Medulla oblongata (tissue), 1 donor: ENCODE results near the gene PAFAH1B1.

Experiments used
- DNase-seq: peaks from one replicate; pipeline ENCODE4 v3.0.0-alpha.2; 2015; ENCODE audit errors: extremely low spot score

PAFAH1B1 gene

DNA sequence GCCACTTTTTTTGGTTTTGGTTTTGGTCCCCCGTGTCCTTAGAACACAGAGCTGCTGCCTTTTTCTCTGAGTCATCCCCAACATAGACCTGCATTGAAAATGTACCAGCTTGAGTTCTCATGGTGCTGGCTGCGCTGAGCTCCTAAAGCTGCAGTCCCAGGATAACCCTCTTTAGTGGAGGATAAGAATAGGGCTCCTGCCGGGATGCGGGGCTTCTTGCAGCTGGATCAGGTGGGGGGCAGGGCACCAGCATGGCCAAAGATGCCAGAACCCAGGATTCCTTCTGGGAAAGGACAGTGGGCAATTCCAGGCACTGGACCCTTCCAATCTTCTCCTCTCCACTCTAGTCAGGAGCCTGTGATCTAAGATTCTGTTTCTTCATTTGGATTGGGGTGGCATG lies 126.4 kb downstream of the PAFAH1B1 start:
- no peak for DNase-seq

DNA sequence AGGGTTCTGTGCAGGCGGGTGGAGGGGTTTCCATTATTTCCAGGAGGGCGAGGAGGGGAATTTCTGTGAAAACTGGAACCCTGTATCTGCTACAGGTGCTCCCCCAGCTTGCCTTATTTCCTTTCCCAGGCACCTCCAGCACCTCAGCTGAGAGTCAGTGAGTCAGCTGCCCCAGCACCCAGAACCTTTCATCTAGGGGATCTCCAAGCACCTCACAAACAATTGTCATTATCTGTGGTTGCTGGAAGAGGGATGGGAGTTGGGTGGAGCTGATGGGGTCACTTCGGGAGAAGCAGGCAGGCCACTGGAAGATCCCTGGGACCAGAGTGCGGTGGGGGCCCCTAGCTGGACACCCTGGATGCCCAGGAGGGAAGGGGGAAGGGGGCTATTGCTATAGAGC lies 128.1 kb downstream of the PAFAH1B1 start:
- no peak for DNase-seq

DNA sequence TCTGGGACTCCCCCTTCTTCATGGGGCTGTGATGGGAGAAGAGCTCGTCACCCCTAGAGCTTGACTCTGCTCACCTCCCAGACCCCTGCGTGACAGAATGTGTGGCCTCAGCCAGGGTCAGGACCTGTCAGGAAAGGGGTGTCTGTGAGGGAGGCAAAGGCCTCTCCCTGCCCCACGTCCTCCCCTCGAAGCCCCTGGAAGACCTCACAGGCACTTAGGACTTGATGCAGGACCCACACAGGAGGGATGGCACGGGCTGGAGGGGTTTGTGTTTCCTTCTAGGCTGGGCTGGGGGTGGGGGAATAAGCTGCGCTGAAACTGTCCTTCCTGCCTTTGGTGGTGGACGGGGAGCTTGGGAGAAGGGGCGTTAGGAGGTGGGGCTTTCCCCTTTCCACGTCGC lies 129.2 kb downstream of the PAFAH1B1 start:
- DNase-seq: no peak

DNA sequence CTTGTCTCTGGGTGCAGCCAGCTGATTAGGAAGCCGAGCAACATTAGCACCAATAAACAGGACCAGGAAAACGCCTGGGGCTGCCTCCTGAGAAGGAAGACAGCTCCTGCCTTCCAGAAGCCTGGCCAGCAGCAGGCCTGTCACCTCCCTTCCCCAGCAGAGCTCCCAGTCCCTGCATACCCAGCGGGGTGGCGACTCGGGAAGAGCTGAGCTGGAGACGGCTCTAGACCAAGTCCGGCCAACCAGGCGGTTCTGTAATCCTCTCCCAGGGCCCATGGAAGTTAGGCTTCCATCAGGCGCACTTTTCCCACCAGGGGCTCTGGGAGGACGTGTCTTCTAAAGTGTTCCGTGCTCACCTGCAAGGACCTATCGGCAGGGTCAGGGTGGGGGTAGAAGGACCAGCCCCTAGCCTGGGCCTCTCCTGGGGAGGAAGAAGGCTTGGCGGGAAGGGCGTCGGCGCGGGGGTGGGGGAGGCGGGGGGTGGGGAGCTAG lies 130.1 kb downstream of the PAFAH1B1 start:
- no peak for DNase-seq

DNA sequence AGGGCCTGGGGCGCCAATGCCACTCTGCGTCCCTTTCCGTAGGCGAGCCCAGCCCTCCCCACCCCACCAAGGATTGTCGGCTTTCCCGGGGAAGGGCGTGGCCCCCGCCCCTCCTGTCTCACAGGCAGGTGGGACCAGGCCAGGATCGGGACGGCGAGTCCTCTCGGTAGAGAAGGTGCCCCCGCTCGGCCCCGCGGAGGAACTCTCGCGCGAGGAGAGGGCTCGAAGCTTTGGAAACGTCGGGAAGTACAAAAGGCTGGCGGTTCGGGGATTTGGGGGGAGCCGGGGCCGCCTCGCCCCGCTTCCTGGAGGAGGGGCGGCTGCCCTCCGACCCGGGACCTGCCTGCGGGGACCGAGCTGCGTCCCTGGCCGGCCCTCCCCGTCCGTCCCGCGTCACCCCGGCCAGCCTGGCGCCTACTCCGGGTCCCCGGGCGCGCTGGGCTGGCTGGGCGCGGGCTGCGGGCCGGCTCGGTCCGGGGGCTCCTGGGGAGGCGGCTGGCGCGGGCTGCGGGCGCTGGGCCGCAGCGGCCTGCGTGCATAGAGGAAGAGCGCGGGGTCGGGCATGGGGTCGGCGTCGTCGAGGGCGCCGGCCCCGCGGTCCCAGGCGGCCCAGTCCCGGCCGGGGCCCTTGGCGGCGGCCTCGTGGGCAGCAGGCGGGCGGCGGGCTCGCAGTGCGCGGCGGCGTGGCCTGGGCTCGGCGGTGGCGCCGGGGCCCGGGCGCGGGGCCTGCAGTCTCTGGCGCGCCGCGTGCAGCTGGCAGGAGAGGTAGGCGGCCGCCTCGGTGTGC lies 130.7 kb downstream of the PAFAH1B1 start:
- DNase-seq: no peak

DNA sequence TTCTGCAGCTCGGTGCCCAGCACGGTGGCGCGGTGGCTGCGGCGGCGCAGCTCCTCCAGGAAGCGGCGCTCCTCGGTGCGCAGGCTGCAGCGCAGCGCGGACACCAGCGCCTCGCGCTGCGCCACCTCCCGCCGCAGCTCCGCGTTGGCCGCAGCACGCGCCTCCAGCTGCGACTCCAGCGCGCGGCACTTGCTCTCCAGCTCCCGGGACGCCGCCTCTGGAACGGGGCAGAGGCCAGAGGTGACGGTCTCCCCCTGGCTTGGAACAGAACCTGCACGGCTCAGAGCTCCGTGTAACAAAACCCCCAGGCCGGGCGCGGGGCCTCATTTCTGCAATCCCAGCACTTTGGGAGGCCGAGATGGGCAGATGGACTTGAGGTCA lies 131.3 kb downstream of the PAFAH1B1 start:
- no peak for DNase-seq

DNA sequence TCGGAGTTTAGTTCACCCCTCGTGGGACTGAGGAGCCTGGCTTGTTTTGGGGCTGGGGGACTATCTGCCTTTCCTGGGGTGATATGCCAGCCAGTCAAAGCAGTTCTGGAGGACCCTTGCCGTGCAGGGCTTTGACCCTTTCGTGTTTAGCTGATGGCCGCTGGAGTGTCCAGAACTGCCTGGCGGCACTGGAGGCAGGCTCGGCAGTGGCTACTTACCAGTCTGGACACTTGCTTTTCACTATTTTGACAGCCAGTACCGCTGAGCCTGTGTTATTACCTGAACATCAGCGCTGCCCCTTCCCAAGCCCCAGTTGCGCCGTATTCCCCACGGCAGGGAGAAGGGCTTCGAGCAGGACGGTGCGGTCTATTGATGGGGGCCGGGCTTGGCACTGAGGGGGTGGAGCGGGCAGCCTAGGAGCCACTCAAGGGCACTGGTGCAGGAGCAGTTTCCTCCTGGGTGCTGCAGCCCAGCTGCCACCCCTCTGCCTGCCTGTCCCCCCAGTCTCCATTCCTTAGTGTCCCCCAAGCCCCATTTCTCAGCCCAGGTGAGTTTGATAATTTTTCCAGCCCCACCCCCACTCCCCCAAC lies 137.4 kb downstream of the PAFAH1B1 start:
- DNase-seq: no peak

DNA sequence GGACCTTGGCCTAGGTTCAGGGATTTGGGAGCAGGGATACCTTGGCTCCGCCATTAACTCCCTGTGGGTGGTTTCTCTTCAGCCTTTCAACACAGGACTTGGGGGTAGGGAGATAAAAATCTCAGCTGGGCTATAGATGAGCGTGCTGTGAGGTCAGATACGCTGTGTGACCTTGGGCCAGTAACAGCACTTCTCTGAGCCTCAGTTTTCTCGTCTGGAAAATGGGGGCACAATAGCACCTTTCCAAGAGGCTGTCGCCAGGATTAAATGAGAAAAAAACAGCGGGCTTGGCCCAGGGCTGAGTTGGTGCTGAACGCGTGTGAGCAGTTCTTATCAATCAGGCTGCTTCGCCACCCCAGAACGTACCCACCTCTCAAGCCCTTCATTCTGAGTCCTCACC lies 138.4 kb downstream of the PAFAH1B1 start:
- DNase-seq: no peak

DNA sequence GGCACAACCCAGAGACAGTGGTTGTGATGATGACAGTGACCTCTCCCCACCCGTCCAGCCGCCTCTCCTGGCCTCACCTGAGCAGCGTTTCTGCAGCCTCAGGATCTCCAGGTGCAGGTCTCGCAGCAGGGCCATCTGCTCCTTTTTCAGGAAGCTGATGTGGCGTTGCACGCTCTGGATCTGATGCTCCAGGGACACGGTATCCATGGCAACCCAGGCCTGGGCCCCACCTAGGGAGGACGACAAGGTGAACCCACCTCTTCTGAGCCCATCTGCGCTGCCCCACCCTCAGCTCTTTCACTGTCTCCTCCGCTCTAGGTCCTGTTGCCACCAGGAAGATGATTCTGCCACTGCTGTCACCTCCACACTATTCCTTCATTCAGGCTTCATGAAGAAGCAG lies 141.5 kb downstream of the PAFAH1B1 start:
- DNase-seq: no peak
